HG03565 (cell line): ENCODE results near the gene PEPD.

Experiments
- ATAC-seq: cut with Tn5 transposase; IDR thresholded peaks from one replicate; pipeline ENCODE4 v1.9.1; 2021; ENCODE audit warnings: mild to moderate bottlenecking, moderate library complexity; ENCODE audit not compliant: unreplicated experiment

Gene PEPD

DNA sequence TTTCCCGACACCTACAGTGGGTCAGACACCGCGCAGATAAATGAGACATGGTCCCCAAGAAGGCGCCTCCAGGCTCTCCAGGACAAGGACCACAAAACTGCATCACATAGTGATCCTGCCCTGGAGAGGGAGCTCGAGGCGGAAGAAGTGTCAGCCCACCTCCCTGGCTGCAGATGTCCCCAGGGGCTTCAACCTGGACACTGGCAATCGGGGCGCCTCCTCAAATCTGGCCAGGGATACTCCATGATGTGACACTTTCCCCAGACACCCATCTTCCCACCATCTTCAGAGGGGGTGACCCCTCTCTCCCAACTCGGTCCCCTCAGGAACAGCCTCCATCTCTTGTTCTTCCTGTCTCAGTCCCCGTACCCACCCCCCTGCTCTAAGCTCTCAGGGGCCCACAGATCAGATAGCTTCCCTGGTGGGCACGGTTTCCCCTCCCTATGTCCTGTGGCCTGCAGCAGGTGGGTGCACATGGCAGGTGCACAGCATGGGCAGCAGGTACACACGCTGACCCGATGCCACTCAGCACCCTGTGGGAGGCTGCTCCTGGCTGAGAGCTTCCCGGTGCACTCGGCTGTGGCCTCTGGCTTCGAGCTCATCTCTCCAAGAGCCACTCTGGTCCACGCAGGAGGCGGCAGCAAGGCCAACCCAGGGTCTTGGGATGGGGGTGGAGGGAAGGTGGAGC is 61.2 kb downstream of the PEPD start:
- ATAC-seq: no peak

DNA sequence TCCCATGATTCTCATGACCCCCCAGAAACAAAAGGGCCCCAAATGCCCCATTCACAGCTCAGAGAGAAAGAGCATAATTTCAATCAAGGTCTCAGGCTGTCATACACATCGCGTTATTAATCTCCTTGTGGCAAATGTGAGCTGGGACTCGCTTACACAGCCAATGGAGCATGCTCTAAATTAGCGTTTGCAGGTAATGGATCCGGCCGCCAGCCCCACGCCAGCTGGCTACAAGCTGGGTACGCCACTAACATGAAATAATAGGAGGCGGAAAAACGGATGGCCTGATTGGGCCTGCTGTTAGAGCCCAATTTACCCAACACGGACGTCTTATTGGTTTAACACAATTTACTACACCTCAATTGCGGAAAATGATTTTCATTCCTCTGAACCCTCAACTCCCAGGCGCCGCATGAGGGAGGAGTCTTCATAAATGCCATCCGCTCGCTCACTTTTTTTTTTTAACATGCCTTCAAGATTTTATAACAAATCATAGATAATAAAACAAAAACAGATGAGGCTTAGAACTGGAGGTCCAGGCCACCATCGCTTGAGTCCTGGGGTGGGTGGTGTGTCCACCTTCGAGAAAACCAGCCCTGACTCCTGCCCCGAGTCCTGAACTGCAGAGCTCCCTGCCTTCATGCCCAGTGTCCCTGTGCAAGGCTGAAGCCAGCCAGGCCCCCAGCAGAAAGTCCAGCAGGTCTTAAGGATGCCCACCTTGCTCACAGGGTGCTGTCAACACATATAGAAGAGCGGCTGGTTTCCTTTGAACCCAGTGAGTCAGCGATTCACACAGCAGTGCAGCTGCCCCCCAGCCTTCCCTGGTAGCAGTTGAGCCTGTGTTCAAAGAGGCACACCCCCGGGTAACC is 62.1 kb downstream of the PEPD start:
- ATAC-seq: no peak

DNA sequence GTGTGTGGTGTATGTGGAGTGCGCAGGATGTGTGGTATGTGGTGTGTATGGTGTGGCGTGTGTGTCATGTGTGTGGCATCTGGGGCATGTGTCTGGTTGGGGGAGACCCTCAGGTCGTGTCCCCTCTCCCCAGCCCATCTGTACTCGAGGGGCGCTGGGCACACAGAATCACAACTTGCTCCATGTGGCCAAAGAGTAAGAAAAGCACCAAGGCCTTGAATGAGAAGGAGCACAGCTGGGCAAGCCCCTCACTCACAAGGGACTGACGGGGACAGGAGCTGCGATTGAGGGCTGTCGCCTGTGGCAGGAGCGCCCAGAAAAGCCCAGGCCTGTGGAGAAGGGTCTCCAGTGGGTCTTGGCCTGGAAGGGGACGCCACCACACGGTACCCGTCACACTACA is 62.8 kb downstream of the PEPD start:
- no peak for ATAC-seq

DNA sequence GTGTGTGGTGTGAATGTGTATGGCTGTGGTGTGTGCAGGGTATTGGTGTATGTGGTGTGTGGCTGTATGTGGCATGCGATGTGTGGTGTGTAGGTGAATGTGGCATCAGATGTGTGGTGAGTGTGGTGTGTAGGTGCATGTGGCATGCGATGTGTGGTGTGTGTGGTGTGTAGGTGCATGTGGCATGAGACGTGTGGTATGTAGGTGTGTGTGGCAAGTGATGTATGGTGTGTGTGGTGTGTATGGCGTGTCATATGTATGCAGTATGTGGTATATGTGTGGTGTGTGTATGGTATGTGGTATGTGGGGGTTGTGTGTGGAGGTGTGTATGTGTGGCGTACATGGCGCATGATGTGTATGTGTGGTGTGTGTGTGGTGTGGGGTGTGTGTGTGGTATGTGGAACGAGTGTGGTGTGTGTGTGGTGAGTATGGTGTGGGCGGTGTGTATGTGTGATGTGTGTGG is 63.4 kb downstream of the PEPD start:
- no peak for ATAC-seq

DNA sequence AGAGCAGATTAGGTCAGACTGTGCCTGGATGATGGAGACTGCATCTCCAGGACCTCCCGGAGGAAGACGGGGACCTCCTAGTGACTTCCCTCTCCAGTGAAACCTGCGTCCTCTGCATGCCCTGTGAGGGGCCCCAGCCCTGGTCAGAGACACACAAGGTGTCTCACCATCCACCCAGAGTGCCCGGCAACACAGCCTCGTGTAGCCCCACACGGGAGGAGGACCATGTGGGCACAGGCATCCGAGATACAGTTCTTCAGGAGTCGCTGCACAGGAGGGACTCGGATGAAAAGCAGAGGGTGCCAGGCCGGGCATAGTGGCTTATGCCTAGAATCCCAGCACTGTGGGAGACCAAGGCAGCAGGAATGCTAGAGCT is 64.8 kb downstream of the PEPD start:
- ATAC-seq: no peak

DNA sequence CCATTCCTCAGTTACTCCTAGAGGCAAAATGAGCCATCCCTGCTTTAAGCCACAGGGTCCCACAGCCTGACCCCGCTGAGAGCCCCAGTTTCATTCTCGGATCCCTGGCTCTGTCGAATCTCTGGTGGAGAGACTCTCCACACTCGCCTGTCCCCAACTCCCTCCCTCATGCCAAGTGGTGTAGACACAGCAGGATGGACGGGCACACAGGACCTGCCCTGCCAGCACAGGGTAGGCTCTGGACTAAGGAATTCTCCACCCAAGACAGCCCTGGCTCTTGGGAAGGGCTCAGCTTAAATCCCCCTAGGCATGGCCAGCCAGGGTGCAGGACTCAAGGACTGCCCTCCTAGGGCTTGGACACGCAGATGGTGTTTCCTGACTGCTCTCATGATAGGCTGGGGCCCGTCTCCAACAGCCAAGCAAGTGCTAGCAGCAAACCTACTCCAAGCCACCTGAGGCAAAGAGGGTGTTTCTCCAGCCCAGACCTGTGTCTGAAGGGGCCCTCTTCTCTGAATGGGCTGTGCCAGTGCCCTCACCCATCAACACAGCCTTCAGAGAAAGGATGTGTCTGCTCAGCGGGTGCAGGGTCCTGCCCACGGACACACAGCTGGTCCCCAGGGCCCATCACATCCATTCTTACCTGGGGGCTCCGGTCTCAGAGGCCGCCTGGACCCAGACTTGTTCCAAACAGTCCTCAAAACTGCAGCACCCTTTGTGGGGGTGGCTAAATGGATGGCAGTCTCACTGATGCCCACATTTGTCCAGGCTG is 65.3 kb downstream of the PEPD start:
- ATAC-seq: no peak

DNA sequence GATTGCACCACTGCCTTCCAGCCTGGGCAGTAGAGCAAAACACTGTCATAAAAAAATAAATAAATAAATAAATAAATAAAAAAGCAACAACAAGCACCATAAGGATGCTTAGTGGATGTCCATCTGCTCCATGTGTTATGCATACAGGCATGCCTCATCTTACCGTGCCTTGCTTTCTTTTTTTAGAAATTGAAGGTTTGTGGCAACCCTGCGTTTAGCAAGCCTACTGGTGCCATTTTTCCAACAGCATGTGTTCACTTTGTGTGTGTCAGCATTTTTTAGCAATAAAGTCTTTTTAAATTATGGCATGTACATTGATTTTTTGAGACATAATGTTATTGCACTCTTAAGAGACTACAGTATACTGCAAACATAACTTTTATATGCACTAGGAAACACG is 68.3 kb downstream of the PEPD start:
- no peak for ATAC-seq

DNA sequence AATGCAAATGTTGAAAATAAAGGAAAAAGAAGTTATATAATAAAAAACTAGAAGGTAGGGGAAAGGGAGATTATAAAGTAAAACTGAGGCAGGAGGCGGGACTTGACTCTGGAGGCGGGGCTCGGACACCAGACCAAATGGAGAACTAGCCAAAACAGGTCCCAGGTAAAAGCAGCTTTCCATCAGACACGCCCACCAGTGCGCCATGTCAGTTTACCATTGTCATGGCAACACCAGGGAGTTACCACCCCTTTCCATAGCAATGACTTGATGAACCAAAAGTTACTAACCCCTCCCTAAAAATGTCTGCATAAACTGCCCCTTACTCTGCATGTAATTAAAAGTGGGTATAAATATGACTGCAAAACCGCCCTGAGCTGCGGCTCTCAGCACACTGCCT is 70.9 kb downstream of the PEPD start:
- ATAC-seq: no peak

DNA sequence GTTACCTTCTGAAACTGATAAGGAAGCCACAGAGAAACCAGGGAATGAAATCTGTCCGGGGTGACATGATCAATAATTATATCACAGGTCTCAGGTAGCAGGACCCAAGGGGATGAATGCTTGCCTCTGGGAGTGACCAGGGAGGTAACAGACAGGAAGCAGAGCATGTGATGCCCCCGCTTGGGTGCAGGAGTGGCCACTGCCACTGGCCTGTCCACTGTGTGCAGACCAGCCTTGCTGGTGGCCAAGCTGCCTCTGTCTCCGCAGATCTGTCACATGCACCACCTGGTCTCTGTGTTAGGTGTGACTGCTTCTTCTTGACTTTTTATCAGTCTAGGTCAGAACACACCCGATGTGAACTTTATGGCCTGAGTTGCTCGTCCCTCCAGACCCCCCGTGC is 71.8 kb downstream of the PEPD start:
- no peak for ATAC-seq

DNA sequence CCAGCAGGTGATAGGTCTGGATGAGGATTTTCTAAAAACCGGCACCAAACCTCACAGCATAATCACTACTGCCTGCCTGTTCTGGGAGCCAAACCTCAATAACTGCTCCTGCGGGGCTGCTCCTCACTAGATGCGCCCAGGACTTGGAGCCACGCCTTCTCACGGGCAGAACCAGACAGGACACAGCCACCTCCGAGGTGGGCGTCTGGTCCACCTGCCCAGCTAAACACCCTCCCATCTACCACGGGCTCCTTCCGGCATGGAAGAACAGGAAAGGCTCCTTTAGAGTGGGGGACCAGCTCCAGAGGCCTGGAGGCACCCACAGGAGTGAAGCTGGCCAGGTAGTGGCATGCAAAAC is 73.5 kb downstream of the PEPD start:
- ATAC-seq: no peak

DNA sequence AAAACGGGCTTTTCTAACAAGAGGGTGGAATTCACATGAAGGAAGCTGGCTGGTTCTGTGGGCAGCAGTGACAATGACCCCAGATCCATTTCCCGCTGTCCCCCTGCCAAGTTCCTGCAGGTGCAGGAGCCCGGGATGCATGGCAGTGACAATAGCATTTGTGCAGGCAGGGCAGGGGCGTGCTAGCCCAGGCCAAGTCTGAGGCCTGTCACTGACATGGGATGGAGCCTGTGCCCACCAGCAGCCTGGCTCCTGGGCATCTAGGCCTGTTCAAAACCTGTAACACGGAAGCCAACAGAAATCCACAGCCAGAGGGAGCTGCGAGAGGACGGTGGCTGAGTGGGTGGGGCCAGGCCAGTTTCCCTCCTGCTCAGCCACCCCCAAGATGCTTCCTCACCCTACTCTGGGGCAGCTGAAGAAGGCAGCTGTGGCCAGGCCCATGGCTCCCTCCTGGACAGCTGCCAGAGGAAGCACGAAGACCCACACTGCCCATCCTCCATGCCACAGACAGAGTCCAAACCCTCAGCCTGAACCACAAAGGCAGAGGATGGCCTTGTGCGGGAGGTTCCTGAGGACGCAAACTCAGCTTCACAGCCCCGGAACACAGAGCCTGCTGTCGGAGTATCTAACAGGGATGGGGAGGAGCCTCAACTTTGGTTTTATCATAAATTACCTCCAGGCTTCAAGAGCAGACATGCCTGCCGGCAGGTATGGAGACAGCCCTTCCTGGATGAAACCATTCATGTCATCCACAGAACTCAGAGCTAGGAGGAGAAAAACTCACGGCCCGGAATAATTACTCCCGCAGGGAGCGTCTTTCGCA is 74.0 kb downstream of the PEPD start:
- no peak for ATAC-seq

DNA sequence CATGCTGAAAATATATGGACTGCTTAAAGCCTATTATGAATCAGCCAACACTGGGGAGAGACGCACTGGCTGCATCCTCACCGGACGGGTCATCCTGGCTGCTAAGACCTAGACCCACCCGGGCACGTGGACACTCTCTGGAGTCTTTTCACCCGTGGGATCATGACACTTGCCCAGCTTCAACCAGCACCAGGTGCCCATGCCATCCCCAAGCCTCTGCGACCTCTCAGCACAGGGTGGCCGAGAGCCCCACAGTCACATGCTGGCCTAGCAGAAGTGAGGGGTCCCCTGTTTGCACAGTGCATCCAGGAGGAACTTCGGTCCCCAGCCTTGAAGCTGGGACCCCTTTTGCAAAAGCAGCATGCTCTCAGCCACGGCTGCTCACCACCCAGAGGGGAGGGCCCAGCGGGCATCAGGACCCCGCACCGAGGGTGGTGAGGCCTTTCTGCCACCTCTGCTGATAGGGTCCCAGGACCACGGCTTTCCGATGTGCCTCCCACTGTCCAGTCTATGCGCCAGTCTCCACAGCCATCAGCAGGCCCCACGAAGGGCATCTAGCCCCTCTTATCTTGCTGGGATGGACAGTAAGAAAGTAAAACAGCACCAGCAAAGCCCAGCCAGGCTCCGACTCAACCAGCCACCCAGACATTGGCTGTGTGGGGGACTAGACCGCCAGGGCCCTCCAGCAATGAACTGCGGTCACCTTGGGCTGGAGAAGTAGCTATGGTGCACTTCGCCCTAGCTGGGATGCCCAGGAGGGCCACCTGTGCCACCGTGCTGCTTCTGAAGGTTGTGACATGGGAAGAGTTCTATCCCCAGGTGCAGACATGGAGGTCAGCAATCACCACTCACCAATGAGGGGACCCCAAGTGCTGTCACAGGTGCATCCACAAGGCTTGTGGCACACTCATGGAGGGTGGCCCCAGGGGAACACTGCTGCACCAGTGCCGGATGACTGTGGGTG is 75.0 kb downstream of the PEPD start:
- ATAC-seq: no peak

DNA sequence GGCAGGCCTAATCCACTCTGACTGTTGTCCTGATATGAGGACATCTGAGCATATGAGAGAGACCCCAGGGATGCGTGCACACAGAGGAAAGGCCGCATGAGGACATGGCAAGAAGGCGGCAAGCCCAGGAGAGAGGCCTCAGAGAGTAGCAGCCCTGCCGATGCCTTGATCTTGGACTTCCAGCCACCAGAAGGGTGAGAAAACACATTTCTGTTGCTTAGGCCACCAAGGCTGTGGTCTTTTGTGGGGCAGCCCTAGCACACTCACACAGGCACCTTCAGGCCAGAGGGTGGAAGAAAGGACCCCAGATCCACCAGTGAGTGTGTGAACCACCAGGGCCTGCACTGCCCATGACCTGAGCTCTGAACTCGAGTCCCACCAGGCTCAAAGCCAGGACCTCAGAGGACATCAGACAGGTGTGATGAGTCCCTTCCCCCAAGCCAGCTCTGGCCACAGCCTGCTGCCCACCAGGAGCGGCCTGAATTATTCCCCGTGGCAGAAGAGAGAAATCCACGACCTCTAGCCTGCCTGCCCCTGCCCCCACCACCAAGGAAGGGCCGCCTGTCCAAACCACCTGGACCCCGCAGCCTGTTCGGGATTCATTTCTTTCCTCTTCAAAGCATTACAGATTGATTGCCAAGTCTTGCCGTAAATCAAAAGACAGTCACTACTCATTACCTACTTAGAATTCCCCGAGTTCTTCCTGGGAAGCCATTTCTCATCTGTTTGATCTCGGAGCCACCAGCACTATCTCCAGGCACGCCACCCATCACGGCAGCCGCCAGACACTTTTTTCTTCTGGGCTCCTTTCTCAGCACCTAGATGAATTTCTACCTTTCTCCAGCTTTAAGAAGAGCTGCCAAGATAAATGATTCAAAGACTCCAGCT is 75.9 kb downstream of the PEPD start:
- no peak for ATAC-seq

DNA sequence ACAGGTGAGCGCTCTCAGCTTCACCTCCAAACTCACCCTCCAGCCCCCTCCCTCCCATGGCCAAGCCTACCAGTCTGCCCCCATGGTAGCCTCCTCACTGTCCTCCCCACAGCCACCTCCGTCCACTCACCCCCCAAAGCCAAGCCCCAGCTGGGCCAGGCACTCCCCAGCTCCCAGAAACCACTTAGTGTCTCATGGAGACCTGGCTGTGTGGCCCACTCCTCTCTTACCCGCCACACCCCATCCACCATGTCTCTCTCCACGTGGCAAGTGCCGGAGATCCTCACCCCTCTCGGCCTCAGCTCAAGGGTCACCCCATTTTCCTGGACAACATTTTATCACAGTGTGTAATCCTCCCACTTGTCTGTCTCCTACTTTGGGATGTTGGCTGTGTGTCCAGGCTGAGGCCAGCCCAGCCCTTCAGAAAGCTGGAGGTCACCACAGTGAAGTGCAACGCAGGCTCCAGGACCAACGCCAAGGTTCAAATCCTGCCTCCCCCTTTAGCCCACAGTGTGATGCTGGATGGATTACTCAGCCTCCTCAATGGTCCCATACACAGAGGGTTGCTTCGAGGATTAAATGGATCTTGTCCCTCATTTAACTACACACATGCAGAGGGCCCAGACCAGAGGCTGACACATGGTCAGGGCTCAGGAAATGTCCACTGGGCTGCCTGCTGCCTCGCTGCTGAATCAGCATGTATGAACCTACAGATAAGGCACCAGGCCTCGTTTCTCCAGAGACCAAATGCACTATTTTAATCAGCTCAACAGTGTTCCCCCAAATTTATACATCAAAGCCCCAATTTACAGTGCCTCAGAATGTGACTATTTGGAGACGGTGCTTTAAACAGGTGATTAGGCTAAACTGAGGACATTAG is 76.8 kb downstream of the PEPD start:
- ATAC-seq: no peak

DNA sequence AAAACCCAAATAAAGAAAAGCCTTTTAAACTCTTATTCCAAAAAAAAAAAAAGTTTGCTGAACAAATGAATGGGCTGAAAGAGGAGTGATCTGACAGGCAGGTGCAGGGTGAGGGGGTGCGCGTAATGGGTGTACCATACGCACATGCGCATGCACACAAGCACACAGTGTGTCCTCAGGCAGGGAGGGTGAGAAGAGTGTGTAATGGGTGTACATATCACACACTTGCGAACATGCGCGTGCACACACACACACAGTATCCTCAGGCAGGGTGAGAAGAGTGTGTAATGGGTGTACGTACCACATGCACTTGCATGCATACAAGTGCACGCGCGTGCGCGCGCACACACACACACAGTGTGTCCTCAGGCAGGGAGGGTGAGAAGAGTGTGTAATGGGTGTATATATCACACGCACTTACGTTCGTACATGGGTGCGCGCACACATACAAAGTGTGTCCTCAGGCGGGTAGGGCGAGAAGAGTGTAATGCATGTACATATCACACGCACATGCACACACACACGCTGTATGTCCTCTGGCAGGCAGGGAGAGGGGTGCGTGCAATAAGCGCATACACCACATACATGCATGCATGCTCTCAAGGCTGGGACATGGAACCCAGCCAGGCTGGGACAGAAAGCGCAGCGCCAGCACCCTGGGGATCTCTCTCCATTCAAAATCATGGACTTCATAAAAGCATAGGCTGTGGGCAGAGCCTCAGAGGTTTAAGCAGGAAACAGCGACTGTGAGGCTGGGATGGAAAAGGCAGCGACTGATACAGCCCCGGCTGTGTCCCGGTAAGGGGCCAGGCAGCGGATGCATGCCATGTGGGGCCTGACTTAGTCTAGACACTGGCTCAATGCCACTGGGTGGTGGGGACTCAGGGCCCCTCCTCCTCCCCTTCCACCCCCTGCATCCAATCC is 77.7 kb downstream of the PEPD start:
- ATAC-seq: no peak

DNA sequence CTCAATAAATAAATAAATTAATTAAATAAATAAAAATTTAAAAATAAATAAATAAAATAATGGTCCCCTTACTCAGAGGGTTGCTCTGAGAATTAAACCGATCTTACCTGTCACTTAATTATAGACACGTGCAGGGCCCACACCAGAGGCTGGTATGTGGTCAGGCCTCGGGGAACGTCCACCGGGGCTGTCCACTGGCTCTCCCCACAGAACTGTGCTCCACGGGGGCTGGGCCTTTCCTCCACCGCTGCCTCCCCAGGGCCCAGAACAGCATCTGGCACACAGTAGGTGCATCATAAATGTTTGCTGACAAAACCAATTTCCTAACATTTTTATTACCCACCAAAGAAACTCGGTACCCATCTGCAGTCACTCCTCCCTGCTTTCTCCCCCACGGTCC is 78.9 kb downstream of the PEPD start:
- no peak for ATAC-seq

DNA sequence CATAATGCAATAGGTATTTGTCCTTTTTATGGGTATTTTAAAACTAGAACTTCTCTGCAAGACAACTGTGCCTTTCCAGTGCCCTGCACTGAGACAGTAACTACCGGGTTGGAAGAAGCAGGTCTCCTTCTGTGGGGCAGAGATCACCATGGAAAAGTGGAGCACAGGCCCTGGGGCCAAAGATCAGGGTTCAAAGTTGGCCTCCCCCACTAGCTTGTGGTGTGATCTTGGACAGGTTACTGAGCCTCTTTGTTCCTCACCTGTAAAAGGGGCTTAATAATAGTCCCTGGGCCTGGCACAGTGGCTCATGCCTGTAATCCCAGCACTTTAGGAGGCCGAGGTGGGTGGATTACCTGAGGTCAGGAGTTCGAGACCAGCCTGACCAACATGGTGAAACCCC is 79.8 kb downstream of the PEPD start:
- ATAC-seq: no peak
